CD14-positive monocyte (primary cell): ENCODE results near the gene DYRK1A. TPM values are rescaled to one million over a fixed set of nuclear protein-coding genes. Genes with fewer than 3 reads are reported as not detected.

Experiments
- DNase-seq, 3 donors: peaks; one replicate each; pipeline ENCODE4 v3.0.0-alpha.2; 2011 to 2022
- H2AFZ ChIP-seq: 2 replicates; pipeline ENCODE4 v1.6.0; 2012; ENCODE audit warnings: mild to moderate bottlenecking, low read depth, low read length, inconsistent platforms; ENCODE audit not compliant: insufficient read depth, poor library complexity, severe bottlenecking
- H3K27ac ChIP-seq, 2 donors: 1 replicate in 1 of 2; 2 replicates in 1 of 2; pipeline ENCODE4 v1.5.1; 2012 to 2013; ENCODE audit warnings: low read length in 2 of 2, control low read depth in 1 of 2, inconsistent platforms in 1 of 2, low read depth in 1 of 2, mild to moderate bottlenecking in 1 of 2
- H3K27me3 ChIP-seq, 2 donors: one replicate each; pipeline versions ENCODE4 v1.6.0 to v1.6.1; 2011 to 2013; ENCODE audit warnings: low read length in 2 of 2; ENCODE audit not compliant: control insufficient read depth in 2 of 2, insufficient read depth in 2 of 2
- H3K36me3 ChIP-seq, 2 donors: replicated peaks in 1 of 2; 1 replicate in 1 of 2; 2 replicates in 1 of 2; pipeline versions ENCODE4 v1.5.1 to v1.6.1; 2012 to 2013; ENCODE audit warnings: low read length in 2 of 2, control low read depth in 1 of 2, inconsistent platforms in 1 of 2, mild to moderate bottlenecking in 1 of 2; ENCODE audit not compliant: insufficient read depth in 2 of 2, control insufficient read depth in 1 of 2
- H3K4me1 ChIP-seq, 2 donors: 1 replicate in 1 of 2; 2 replicates in 1 of 2; pipeline versions ENCODE4 v1.5.1 to v1.6.1; 2012 to 2013; ENCODE audit warnings: low read length in 2 of 2, control low read depth in 1 of 2, inconsistent platforms in 1 of 2, mild to moderate bottlenecking in 1 of 2, moderate library complexity in 1 of 2; ENCODE audit not compliant: insufficient read depth in 2 of 2, control insufficient read depth in 1 of 2
- H3K4me2 ChIP-seq: replicated peaks from 2 replicates; pipeline ENCODE3; 2012; ENCODE audit warnings: low read length, moderate library complexity, mild to moderate bottlenecking; ENCODE audit not compliant: poor library complexity, severe bottlenecking; ENCODE audit errors: extremely low read depth
- H3K4me3 ChIP-seq, 3 experiments: fragments of 200-600 bp in 1 of 3; sonication (generic) in 1 of 3; replicated peaks in 1 of 3; 1 replicate in 2 of 3; 2 replicates in 1 of 3; pipeline ENCODE4 v1.5.1; 2011 to 2013; ENCODE audit warnings: low read length in 3 of 3, mild to moderate bottlenecking in 3 of 3, control low read depth in 2 of 3, low read depth in 2 of 3, inconsistent platforms in 1 of 3, moderate library complexity in 1 of 3
- H3K79me2 ChIP-seq: 2 replicates; pipeline ENCODE4 v1.6.0; 2012; ENCODE audit warnings: mild to moderate bottlenecking, control low read depth, inconsistent platforms, low read length, moderate library complexity; ENCODE audit not compliant: insufficient read depth
- H3K9ac ChIP-seq: 2 replicates; pipeline ENCODE4 v1.6.0; 2017; ENCODE audit warnings: low read length, mild to moderate bottlenecking; ENCODE audit not compliant: insufficient read depth, poor library complexity, severe bottlenecking
- H3K9me3 ChIP-seq, 2 donors: replicated peaks in 1 of 2; 1 replicate in 1 of 2; 2 replicates in 1 of 2; pipeline versions ENCODE4 v1.5.1 to v1.6.1; 2012 to 2013; ENCODE audit warnings: low read length in 2 of 2, control low read depth in 1 of 2; ENCODE audit not compliant: control insufficient read depth in 1 of 2, insufficient read depth in 1 of 2
- H4K20me1 ChIP-seq: 2 replicates; pipeline ENCODE4 v1.6.0; 2012; ENCODE audit warnings: mild to moderate bottlenecking, low read length, control low read depth, moderate library complexity; ENCODE audit not compliant: insufficient read depth
- H3K27ac Mint-ChIP-seq, 7 donors: one replicate each; pipeline ENCODE4 v1.8.0; 2020; ENCODE audit warnings: mild to moderate bottlenecking in 7 of 7, mixed read lengths in 7 of 7, moderate library complexity in 6 of 7, inconsistent platforms in 2 of 7
- H3K27me3 Mint-ChIP-seq, 3 donors: one replicate each; pipeline ENCODE4 v1.8.0; 2021 to 2022; ENCODE audit warnings: low read depth in 3 of 3, mild to moderate bottlenecking in 3 of 3, mixed read lengths in 3 of 3, moderate library complexity in 3 of 3, inconsistent platforms in 1 of 3
- H3K36me3 Mint-ChIP-seq, 2 donors: one replicate each; pipeline ENCODE4 v1.8.0; 2020; ENCODE audit warnings: mixed read lengths in 2 of 2, inconsistent platforms in 1 of 2, mild to moderate bottlenecking in 1 of 2
- H3K4me1 Mint-ChIP-seq: one replicate; pipeline ENCODE4 v1.8.0; 2020; ENCODE audit warnings: mild to moderate bottlenecking, mixed read lengths
- H3K4me3 Mint-ChIP-seq, 2 donors: one replicate each; pipeline ENCODE4 v1.8.0; 2020; ENCODE audit warnings: mild to moderate bottlenecking in 2 of 2, mixed read lengths in 2 of 2, moderate library complexity in 1 of 2
- H3K9me3 Mint-ChIP-seq, 7 donors: one replicate each; pipeline ENCODE4 v1.8.0; 2020 to 2022; ENCODE audit warnings: mixed read lengths in 7 of 7, mild to moderate bottlenecking in 6 of 7, moderate library complexity in 6 of 7, inconsistent platforms in 2 of 7
- WGBS: methylation state at CpG from one replicate; pipeline ENCODE4 v1.1.5; 2013; ENCODE audit warnings: missing lambda C conversion rate; ENCODE audit not compliant: insufficient coverage; 5-methylcytosine and 5-hydroxymethylcytosine counted together
- intact Hi-C, 2 donors: fragments of 100-400 bp; cut with micrococcal nuclease; formaldehyde crosslinking; loops; one replicate each; pipeline versions ENCODE4 v1.15.0 to v1.15.1; 2023
- polyA plus RNA-seq, 3 donors: library from polyadenylated mRNA; depleted of rRNA in 1 of 3; unstranded in 2 of 3; stranded (reverse) in 1 of 3; fragments of 300-500 nt in 2 of 3; fragments of >200 nt in 1 of 3; fragmentation: Illumina TruSeq in 2 of 3; gene quantifications; 1 replicate in 2 of 3; 2 replicates in 1 of 3; pipeline ENCODE4 v1.2.3, GENCODE V29; 2012 to 2021
- TF ChIP-seq, protein P1 (sequence below): fragments of 200-600 bp; IDR thresholded peaks from one replicate; pipeline ENCODE4 v1.8.0; 2022; ENCODE audit warnings: antibody characterized with exemption, mild to moderate bottlenecking

Gene DYRK1A
- polyA plus RNA-seq, 3 donors, result 1.8 to 53.5 (median 2.4) TPM

DNA sequence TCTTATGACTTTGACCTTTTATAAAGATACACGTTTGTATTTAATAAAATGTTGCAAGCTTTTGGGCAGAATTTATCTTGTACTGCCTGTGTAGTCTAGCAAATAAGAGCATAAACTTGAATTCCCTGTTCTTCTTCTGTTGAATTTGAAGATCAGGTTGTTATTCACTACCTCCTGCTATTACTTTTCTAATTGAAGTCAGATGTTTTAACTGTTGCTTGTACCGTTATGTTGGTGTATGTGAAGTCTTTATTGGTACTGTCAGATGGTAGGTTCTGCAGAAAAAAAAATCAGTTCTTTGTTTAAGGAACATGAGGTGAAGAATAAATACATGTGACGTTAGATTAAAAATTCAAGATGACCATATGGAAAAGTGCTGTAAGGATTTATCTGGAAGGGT lies 69.1 kb downstream of the DYRK1A start:
- H3K4me3 Mint-ChIP-seq, result no peak overlapping the region
- 54% methylated on average over 2 of the region's 3 CpGs for WGBS
- Histone ChIP-seq H3K4me3 (peak overlapping the region in 2 of 3 experiments; percentile 9 to 41), H3K36me3 (peaks cover 0 to 13% of the 10 kb centered on the region in 2 donors), H2AFZ (no peak overlapping the region), H3K4me1 (peaks cover 8 to 16% of the 10 kb centered on the region in 2 donors), H3K79me2 (peaks cover 98% of the 10 kb centered on the region), H4K20me1 (peaks cover 92% of the 10 kb centered on the region), H3K9me3 (no peaks in the 10 kb centered on the region), H3K9ac (no peak overlapping the region), H3K27ac (peak overlapping the region in 1 of 2 donors; percentile 44), H3K27me3 (no peaks in the 10 kb centered on the region), H3K4me2 (peak overlapping the region; percentile 45)
- no peaks in the 10 kb centered on the region for H3K27me3 Mint-ChIP-seq
- no peak overlapping the region for H3K27ac Mint-ChIP-seq
- TF ChIP-seq, protein P1, sequence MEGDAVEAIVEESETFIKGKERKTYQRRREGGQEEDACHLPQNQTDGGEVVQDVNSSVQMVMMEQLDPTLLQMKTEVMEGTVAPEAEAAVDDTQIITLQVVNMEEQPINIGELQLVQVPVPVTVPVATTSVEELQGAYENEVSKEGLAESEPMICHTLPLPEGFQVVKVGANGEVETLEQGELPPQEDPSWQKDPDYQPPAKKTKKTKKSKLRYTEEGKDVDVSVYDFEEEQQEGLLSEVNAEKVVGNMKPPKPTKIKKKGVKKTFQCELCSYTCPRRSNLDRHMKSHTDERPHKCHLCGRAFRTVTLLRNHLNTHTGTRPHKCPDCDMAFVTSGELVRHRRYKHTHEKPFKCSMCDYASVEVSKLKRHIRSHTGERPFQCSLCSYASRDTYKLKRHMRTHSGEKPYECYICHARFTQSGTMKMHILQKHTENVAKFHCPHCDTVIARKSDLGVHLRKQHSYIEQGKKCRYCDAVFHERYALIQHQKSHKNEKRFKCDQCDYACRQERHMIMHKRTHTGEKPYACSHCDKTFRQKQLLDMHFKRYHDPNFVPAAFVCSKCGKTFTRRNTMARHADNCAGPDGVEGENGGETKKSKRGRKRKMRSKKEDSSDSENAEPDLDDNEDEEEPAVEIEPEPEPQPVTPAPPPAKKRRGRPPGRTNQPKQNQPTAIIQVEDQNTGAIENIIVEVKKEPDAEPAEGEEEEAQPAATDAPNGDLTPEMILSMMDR, result no peak
- peaks cover 13 to 21% of the 10 kb centered on the region in 2 donors for H3K36me3 Mint-ChIP-seq
- intact Hi-C loops, result loop anchor here in 1 of 2 donors (10.0 kb wide), 1 partner anchor 61 kb away; no protein-coding TSS in a partner anchor
- no peaks in the 10 kb centered on the region for H3K9me3 Mint-ChIP-seq
- H3K4me1 Mint-ChIP-seq, result peaks cover 16% of the 10 kb centered on the region
- no peak for DNase-seq

DNA sequence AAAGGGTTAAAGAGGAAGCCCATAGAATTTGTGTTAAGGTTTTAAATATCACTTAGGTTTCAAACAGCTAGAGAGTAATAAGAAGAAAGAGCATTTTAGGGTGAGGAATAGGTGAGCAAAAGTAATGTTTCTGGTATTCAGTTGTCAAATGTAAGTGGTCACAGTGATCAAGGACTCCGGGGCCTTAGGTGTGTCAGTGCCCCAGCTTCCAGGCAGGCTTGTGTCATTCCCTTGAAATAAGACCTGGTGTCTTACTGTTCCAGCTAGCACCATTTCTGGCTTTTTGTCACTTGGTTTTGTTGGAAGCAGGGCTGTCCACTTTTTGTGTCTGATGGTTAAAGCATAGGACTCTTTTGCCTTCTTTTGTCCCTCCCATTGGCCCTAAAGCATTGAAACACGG lies 69.6 kb downstream of the DYRK1A start:
- Histone ChIP-seq H3K9me3 (no peaks in the 10 kb centered on the region), H3K4me3 (no peak overlapping the region), H4K20me1 (peaks cover 92% of the 10 kb centered on the region), H3K4me1 (peaks cover 8 to 16% of the 10 kb centered on the region in 2 donors), H3K27me3 (no peaks in the 10 kb centered on the region), H3K36me3 (peaks cover 0 to 10% of the 10 kb centered on the region in 2 donors), H3K79me2 (peaks cover 98% of the 10 kb centered on the region), H2AFZ (no peak overlapping the region), H3K9ac (no peak overlapping the region), H3K4me2 (no peak overlapping the region), H3K27ac (peak overlapping the region in 1 of 2 donors; percentile 44)
- 100% methylated on average over 1 of the region's 2 CpGs for WGBS
- Mint-ChIP-seq H3K9me3 (no peaks in the 10 kb centered on the region), H3K27me3 (no peaks in the 10 kb centered on the region), H3K36me3 (peaks cover 8 to 16% of the 10 kb centered on the region in 2 donors), H3K4me1 (peaks cover 17% of the 10 kb centered on the region), H3K4me3 (no peak overlapping the region), H3K27ac (no peak overlapping the region)
- intact Hi-C loops, result loop anchor here in 1 of 2 donors (10.0 kb wide), 1 partner anchor 61 kb away; no protein-coding TSS in a partner anchor
- no peak for DNase-seq
- TF ChIP-seq, protein P1, result no peak
